Measurements from ENCODE around the gene PLA2G4B. TPM values are rescaled to one million over a fixed set of nuclear protein-coding genes. Genes with fewer than 3 reads are reported as not detected.
"Not testable (repeated sequence)": the region's sequence is repeated elsewhere in the genome, so short reads cannot be mapped to it uniquely, and the experiment has no call there.

PLA2G4B gene
- total RNA-seq, 1 donor from 2014 or later: 11.1 TPM

- intact Hi-C loops (cut with micrococcal nuclease): loop anchor here (2.0 to 5.0 kb wide), 4 partner anchors 65 to 270 kb away; partner anchors contain the start of genes EHD4, SPTBN5 and TYRO3
These were observed 11.3 kb upstream of the PLA2G4B start for GRCh38 chr15:41827290-41827879.

GRCh38 chr15:41827880-41828806, 10.5 kb upstream of the PLA2G4B start, which contains the start of gene JMJD7:
Gene JMJD7, plus strand, starts transcription at chr15:41828092. Its CDS starts 33 bp downstream, at chr15:41828125.
- intact Hi-C loops (cut with micrococcal nuclease): loop anchor here (1.0 to 5.0 kb wide), 5 partner anchors 54 to 271 kb away; partner anchors contain the start of genes EHD4, MAPKBP1, SPTBN5 and TYRO3

- intact Hi-C loops (cut with micrococcal nuclease): loop anchor here (1.0 to 5.0 kb wide), 4 partner anchors 54 to 271 kb away; partner anchors contain the start of genes EHD4, MAPKBP1, SPTBN5 and TYRO3
These were observed 9.9 kb upstream of the PLA2G4B start for GRCh38 chr15:41828807-41829141.

GRCh38 chr15:41829959-41830646, 8.5 kb upstream of the PLA2G4B start:
- intact Hi-C loops (cut with micrococcal nuclease): loop anchor here (5.0 kb wide), 3 partner anchors 62 to 273 kb away; partner anchors contain the start of genes EHD4, SPTBN5 and TYRO3

- intact Hi-C loops (cut with micrococcal nuclease): not testable (repeated sequence)
These were observed 7.4 kb upstream of the PLA2G4B start for GRCh38 chr15:41831291-41831690.

GRCh38 chr15:41832208-41832607, 6.4 kb upstream of the PLA2G4B start:
- intact Hi-C loops (cut with micrococcal nuclease): no loop called here

- intact Hi-C loops (cut with micrococcal nuclease): no loop called here
These were observed 5.8 kb upstream of the PLA2G4B start for GRCh38 chr15:41832875-41833274.

- intact Hi-C loops (cut with micrococcal nuclease): no loop called here
These were observed 4.6 kb upstream of the PLA2G4B start for GRCh38 chr15:41834096-41834495.

- intact Hi-C loops (cut with micrococcal nuclease): no loop called here
These were observed 2.6 kb upstream of the PLA2G4B start for GRCh38 chr15:41836073-41836472.

GRCh38 chr15:41836713-41837454, 1.8 kb upstream of the PLA2G4B start:
- intact Hi-C loops (cut with micrococcal nuclease): no loop called here

- intact Hi-C loops (cut with micrococcal nuclease): no loop called here
These were observed 1.3 kb downstream of the PLA2G4B start for GRCh38 chr15:41839781-41840491.

GRCh38 chr15:41840673-41841072, 2.0 kb downstream of the PLA2G4B start:
- intact Hi-C loops (cut with micrococcal nuclease): no loop called here

GRCh38 chr15:41841131-41841530, 2.5 kb downstream of the PLA2G4B start:
- intact Hi-C loops (cut with micrococcal nuclease): no loop called here

GRCh38 chr15:41842229-41842628, 3.6 kb downstream of the PLA2G4B start:
- intact Hi-C loops (cut with micrococcal nuclease): no loop called here

GRCh38 chr15:41843571-41843970, 4.9 kb downstream of the PLA2G4B start:
- intact Hi-C loops (cut with micrococcal nuclease): no loop called here

- intact Hi-C loops (cut with micrococcal nuclease): no loop called here
These were observed 6.2 kb downstream of the PLA2G4B start for GRCh38 chr15:41844814-41845213.

- intact Hi-C loops (cut with micrococcal nuclease): no loop called here
These were observed 8.6 kb downstream of the PLA2G4B start for GRCh38 chr15:41847206-41847605.

GRCh38 chr15:41847981-41848380, 9.3 kb downstream of the PLA2G4B start:
- intact Hi-C loops (cut with micrococcal nuclease): no loop called here

GRCh38 chr15:41848631-41849030, 10.0 kb downstream of the PLA2G4B start:
- intact Hi-C loops (cut with micrococcal nuclease): no loop called here

GRCh38 chr15:41849204-41849603, 10.6 kb downstream of the PLA2G4B start:
- intact Hi-C loops (cut with micrococcal nuclease): no loop called here

Data from T-helper 2 cell treated with Interferon-gamma antibody and Interleukin-4, amounts not matched to agents 100 ng/mL and 5 ng/mL, for 36 hours (primary cell).